Loucy (cell line): ENCODE measurements around the gene IL1R2.

ENCODE experiments used
- H2AFZ ChIP-seq: fragments of 200-600 bp; sonication (generic); 2 replicates; pipeline ENCODE4 v1.6.0; 2016; ENCODE audit warnings: antibody characterized with exemption, mild to moderate bottlenecking, low read length, moderate library complexity
- H3F3A ChIP-seq: fragments of 200-600 bp; 2 replicates; pipeline ENCODE4 v1.6.0; 2016; ENCODE audit warnings: antibody characterized with exemption, low read depth, mild to moderate bottlenecking
- H3K27me3 ChIP-seq: fragments of 200-600 bp; sonication (generic); 2 replicates; pipeline ENCODE4 v1.6.1; 2014; ENCODE audit warnings: low read length, mild to moderate bottlenecking; ENCODE audit not compliant: insufficient read depth, poor library complexity, severe bottlenecking
- H3K36me3 ChIP-seq: fragments of 200-600 bp; sonication (generic); 2 replicates; pipeline ENCODE4 v1.6.1; 2016; ENCODE audit warnings: low read length; ENCODE audit not compliant: insufficient read depth
- H3K4me1 ChIP-seq: fragments of 200-600 bp; sonication (generic); 2 replicates; pipeline ENCODE4 v1.5.1; 2014; ENCODE audit warnings: low read length, mild to moderate bottlenecking; ENCODE audit not compliant: insufficient read depth, poor library complexity, severe bottlenecking
- H3K4me2 ChIP-seq: fragments of 200-600 bp; sonication (generic); 2 replicates; pipeline ENCODE4 v1.6.0; 2014; ENCODE audit warnings: antibody characterized with exemption, low read length, low read depth, mild to moderate bottlenecking; ENCODE audit not compliant: poor library complexity, severe bottlenecking
- H3K4me3 ChIP-seq: fragments of 200-600 bp; sonication (generic); 2 replicates; pipeline ENCODE4 v1.5.1; 2014; ENCODE audit warnings: low read length, mild to moderate bottlenecking, mixed read lengths; ENCODE audit not compliant: poor library complexity, severe bottlenecking
- H3K79me2 ChIP-seq: fragments of 200-600 bp; sonication (generic); 2 replicates; pipeline ENCODE4 v1.6.1; 2014; ENCODE audit warnings: low read length; ENCODE audit not compliant: insufficient read depth
- H3K9ac ChIP-seq: fragments of 200-600 bp; sonication (generic); 2 replicates; pipeline ENCODE4 v1.6.0; 2014; ENCODE audit warnings: mild to moderate bottlenecking, low read depth, low read length, moderate library complexity; ENCODE audit not compliant: poor library complexity, severe bottlenecking
- H3K9me2 ChIP-seq: fragments of 200-600 bp; sonication (generic); replicated peaks from 2 replicates; pipeline ENCODE4 v1.6.1; 2016; ENCODE audit warnings: low read depth, low read length, mixed read lengths
- H3K9me3 ChIP-seq: fragments of 200-600 bp; sonication (generic); 2 replicates; pipeline ENCODE4 v1.6.1; 2014; ENCODE audit warnings: mild to moderate bottlenecking, antibody characterized with exemption, low read length, low read depth; ENCODE audit not compliant: insufficient read depth
- H4K20me1 ChIP-seq: fragments of 200-600 bp; sonication (generic); 2 replicates; pipeline ENCODE4 v1.6.0; 2014; ENCODE audit warnings: antibody characterized with exemption, low read length, mild to moderate bottlenecking; ENCODE audit not compliant: insufficient read depth, poor library complexity, severe bottlenecking
- CTCF ChIP-seq: fragments of 200-600 bp; sonication (generic); conservative IDR thresholded peaks from 2 replicates; pipeline ENCODE4 v1.5.1; 2014; ENCODE audit warnings: mild to moderate bottlenecking, antibody characterized with exemption, low read length
- EZH2phosphoT487 ChIP-seq: fragments of 200-600 bp; IDR thresholded peaks from 2 replicates; pipeline ENCODE4 v1.6.1; 2018; ENCODE audit warnings: antibody characterized with exemption, mild to moderate bottlenecking, moderate library complexity, borderline replicate concordance

IL1R2 gene

GRCh38 chr2:102006886-102007278 lies 15.1 kb downstream of the IL1R2 start:
- H3K9me3 ChIP-seq: no peaks in the 10 kb centered on the region
- H3K27me3 ChIP-seq: no peaks in the 10 kb centered on the region
- H3K4me2 ChIP-seq: no peak overlapping the region
- no peaks in the 10 kb centered on the region for H3K36me3 ChIP-seq
- no peaks in the 10 kb centered on the region for H3K9me2 ChIP-seq
- no peaks in the 10 kb centered on the region for H3K4me1 ChIP-seq
- no peak for TF ChIP-seq CTCF
- TF ChIP-seq EZH2phosphoT487: no peak
- no peaks in the 10 kb centered on the region for H4K20me1 ChIP-seq
- no peaks in the 10 kb centered on the region for H3F3A ChIP-seq
- no peaks in the 10 kb centered on the region for H3K79me2 ChIP-seq
- H2AFZ ChIP-seq: no peak overlapping the region
- no peak overlapping the region for H3K4me3 ChIP-seq
- H3K9ac ChIP-seq: no peak overlapping the region

- Histone ChIP-seq H3F3A (no peaks in the 10 kb centered on the region), H3K36me3 (no peaks in the 10 kb centered on the region), H3K9me2 (no peaks in the 10 kb centered on the region), H3K27me3 (no peaks in the 10 kb centered on the region), H3K9ac (no peak overlapping the region), H3K4me1 (no peaks in the 10 kb centered on the region), H3K4me3 (no peak overlapping the region), H4K20me1 (no peaks in the 10 kb centered on the region), H3K4me2 (no peak overlapping the region), H2AFZ (no peak overlapping the region), H3K79me2 (no peaks in the 10 kb centered on the region), H3K9me3 (no peaks in the 10 kb centered on the region)
- TF ChIP-seq EZH2phosphoT487 (no peak), CTCF (no peak)
Measured at GRCh38 chr2:102008490-102008889, 16.7 kb downstream of the IL1R2 start.

- H3K27me3 ChIP-seq: no peaks in the 10 kb centered on the region
- no peaks in the 10 kb centered on the region for H3K9me2 ChIP-seq
- no peak overlapping the region for H3K4me3 ChIP-seq
- no peaks in the 10 kb centered on the region for H3K9me3 ChIP-seq
- no peaks in the 10 kb centered on the region for H3F3A ChIP-seq
- no peaks in the 10 kb centered on the region for H3K79me2 ChIP-seq
- no peak overlapping the region for H2AFZ ChIP-seq
- H3K4me1 ChIP-seq: no peaks in the 10 kb centered on the region
- no peaks in the 10 kb centered on the region for H3K36me3 ChIP-seq
- TF ChIP-seq CTCF (no peak), EZH2phosphoT487 (no peak)
- H3K4me2 ChIP-seq: no peak overlapping the region
- no peaks in the 10 kb centered on the region for H4K20me1 ChIP-seq
- H3K9ac ChIP-seq: no peak overlapping the region
Measured at GRCh38 chr2:102009557-102009956, 17.8 kb downstream of the IL1R2 start.
